Astrocyte (in vitro differentiated cells and primary cell): ENCODE results near the gene RNF39. TPM values are rescaled to one million over a fixed set of nuclear protein-coding genes. Genes with fewer than 3 reads are reported as not detected.

Source experiments
- DNase-seq: peaks from one replicate; pipeline ENCODE4 v3.0.0-alpha.2; 2010; ENCODE audit warnings: low read depth
- FAIRE-seq: peaks from 2 replicates; lab custom pipeline; 2011; peaks lifted over from hg19 to GRCh38; lab: Jason Lieb, UNC
- H2AFZ ChIP-seq: 2 replicates; pipeline ENCODE4 v1.6.0; 2012; ENCODE audit warnings: low read depth, low read length, inconsistent platforms
- H3K27ac ChIP-seq: 2 replicates; pipeline ENCODE4 v1.5.1; 2011; ENCODE audit warnings: low read depth, low read length, inconsistent platforms
- H3K27me3 ChIP-seq: 2 replicates; pipeline ENCODE4 v1.6.0; 2011; ENCODE audit warnings: low read length, inconsistent platforms; ENCODE audit not compliant: insufficient read depth
- H3K36me3 ChIP-seq: 2 replicates; pipeline ENCODE4 v1.5.1; 2011; ENCODE audit warnings: low read length, inconsistent platforms; ENCODE audit not compliant: insufficient read depth
- H3K4me1 ChIP-seq: 2 replicates; pipeline ENCODE4 v1.5.1; 2011; ENCODE audit warnings: low read length, inconsistent platforms; ENCODE audit not compliant: insufficient read depth
- H3K4me2 ChIP-seq: 2 replicates; pipeline ENCODE4 v1.6.0; 2012; ENCODE audit warnings: low read length, inconsistent platforms
- H3K4me3 ChIP-seq: 2 replicates; pipeline ENCODE4 v1.5.1; 2011; ENCODE audit warnings: low read depth, mild to moderate bottlenecking, low read length, inconsistent platforms; ENCODE audit not compliant: insufficient read depth
- H3K79me2 ChIP-seq: 2 replicates; pipeline ENCODE4 v1.6.0; 2012; ENCODE audit warnings: mild to moderate bottlenecking, low read length, inconsistent platforms; ENCODE audit not compliant: insufficient read depth
- H3K9ac ChIP-seq: 2 replicates; pipeline ENCODE4 v1.6.0; 2012; ENCODE audit warnings: mild to moderate bottlenecking, low read length, inconsistent platforms
- H3K9me3 ChIP-seq: 2 replicates; pipeline ENCODE4 v1.5.1; 2012; ENCODE audit warnings: low read depth, mild to moderate bottlenecking, low read length, inconsistent platforms; ENCODE audit not compliant: insufficient read depth
- H4K20me1 ChIP-seq: 2 replicates; pipeline ENCODE4 v1.6.0; 2012; ENCODE audit warnings: low read length, inconsistent platforms; ENCODE audit not compliant: insufficient read depth
- H3K27ac Mint-ChIP-seq: one replicate; pipeline ENCODE4 v1.8.0; 2021; ENCODE audit warnings: mild to moderate bottlenecking, mixed read lengths; ENCODE audit not compliant: unreplicated experiment
- H3K27me3 Mint-ChIP-seq: one replicate; pipeline ENCODE4 v1.8.0; 2021; ENCODE audit warnings: low read depth, mixed read lengths; ENCODE audit not compliant: unreplicated experiment
- H3K36me3 Mint-ChIP-seq: one replicate; pipeline ENCODE4 v1.8.0; 2021; ENCODE audit warnings: low read depth, mixed read lengths; ENCODE audit not compliant: unreplicated experiment
- H3K4me1 Mint-ChIP-seq: one replicate; pipeline ENCODE4 v1.8.0; 2021; ENCODE audit warnings: low read depth, mixed read lengths; ENCODE audit not compliant: unreplicated experiment
- H3K4me3 Mint-ChIP-seq: one replicate; pipeline ENCODE4 v1.8.0; 2021; ENCODE audit warnings: mild to moderate bottlenecking, moderate library complexity, mixed read lengths; ENCODE audit not compliant: unreplicated experiment
- H3K9me3 Mint-ChIP-seq: one replicate; pipeline ENCODE4 v1.8.0; 2021; ENCODE audit warnings: mild to moderate bottlenecking, mixed read lengths; ENCODE audit not compliant: unreplicated experiment
- EZH2 ChIP-seq: IDR thresholded peaks from 2 replicates; pipeline ENCODE4 v1.6.1; 2012; ENCODE audit warnings: mild to moderate bottlenecking, low read length, inconsistent platforms; ENCODE audit not compliant: insufficient read depth
- total RNA-seq: library from RNA; stranded (reverse); gene quantifications from 2 replicates; pipeline ENCODE4 v1.2.1, GENCODE V29; 2021
- TF ChIP-seq, protein P1 (sequence below): IDR thresholded peaks from 2 replicates; pipeline ENCODE4 v1.5.1; 2011; ENCODE audit warnings: low read depth, mild to moderate bottlenecking, inconsistent platforms, low read length, moderate library complexity; ENCODE audit not compliant: insufficient read depth

The RNF39 gene
- total RNA-seq, 1 donor from 2014 or later, result not detected

DNA sequence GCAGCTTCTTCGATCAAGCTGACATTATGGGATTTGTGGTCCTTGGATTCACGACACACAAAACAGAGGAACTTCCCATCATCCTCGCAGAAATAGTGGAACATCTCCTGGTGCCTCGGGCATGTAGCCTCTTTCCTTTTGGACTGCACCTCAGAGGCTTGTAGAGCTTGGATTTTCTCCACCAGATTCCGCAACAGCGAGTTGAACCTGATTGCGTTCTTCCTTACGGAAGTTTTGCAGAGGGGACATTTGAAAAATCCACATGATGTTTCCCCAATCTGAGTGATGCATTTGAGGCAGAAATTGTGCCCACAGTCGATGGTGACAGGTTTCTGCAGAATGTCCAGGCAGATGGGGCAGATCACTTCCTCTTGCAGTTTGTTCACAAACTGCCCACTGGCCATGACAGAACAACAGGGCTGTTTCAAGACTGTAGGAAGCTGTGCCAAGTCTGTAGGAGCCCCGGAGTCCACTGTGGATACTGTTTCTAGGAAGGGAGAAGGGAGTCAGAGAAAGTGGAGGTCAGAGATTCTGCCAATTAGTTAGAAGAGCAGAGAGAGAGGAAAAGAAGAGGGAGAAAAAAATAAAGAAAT lies 36.9 kb upstream of the RNF39 start:
- Mint-ChIP-seq H3K4me1 (no peaks in the 10 kb centered on the region), H3K27ac (no peak overlapping the region), H3K27me3 (peaks cover 63% of the 10 kb centered on the region), H3K4me3 (no peak overlapping the region), H3K36me3 (peaks cover 2% of the 10 kb centered on the region), H3K9me3 (no peaks in the 10 kb centered on the region)
- H3K36me3 ChIP-seq, result no peaks in the 10 kb centered on the region
- no peaks in the 10 kb centered on the region for H3K79me2 ChIP-seq
- FAIRE-seq, result no peak
- H4K20me1 ChIP-seq, result no peaks in the 10 kb centered on the region
- H3K4me1 ChIP-seq, result no peaks in the 10 kb centered on the region
- no peaks in the 10 kb centered on the region for H3K9me3 ChIP-seq
- H3K27ac ChIP-seq, result no peak overlapping the region
- no peak overlapping the region for H3K4me3 ChIP-seq
- H2AFZ ChIP-seq, result no peak overlapping the region
- TF ChIP-seq, protein P1, sequence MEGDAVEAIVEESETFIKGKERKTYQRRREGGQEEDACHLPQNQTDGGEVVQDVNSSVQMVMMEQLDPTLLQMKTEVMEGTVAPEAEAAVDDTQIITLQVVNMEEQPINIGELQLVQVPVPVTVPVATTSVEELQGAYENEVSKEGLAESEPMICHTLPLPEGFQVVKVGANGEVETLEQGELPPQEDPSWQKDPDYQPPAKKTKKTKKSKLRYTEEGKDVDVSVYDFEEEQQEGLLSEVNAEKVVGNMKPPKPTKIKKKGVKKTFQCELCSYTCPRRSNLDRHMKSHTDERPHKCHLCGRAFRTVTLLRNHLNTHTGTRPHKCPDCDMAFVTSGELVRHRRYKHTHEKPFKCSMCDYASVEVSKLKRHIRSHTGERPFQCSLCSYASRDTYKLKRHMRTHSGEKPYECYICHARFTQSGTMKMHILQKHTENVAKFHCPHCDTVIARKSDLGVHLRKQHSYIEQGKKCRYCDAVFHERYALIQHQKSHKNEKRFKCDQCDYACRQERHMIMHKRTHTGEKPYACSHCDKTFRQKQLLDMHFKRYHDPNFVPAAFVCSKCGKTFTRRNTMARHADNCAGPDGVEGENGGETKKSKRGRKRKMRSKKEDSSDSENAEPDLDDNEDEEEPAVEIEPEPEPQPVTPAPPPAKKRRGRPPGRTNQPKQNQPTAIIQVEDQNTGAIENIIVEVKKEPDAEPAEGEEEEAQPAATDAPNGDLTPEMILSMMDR, result no peak
- TF ChIP-seq EZH2, result no peak
- no peak overlapping the region for H3K9ac ChIP-seq
- H3K27me3 ChIP-seq, result peaks cover 38% of the 10 kb centered on the region
- no peak for DNase-seq
- H3K4me2 ChIP-seq, result no peak overlapping the region

DNA sequence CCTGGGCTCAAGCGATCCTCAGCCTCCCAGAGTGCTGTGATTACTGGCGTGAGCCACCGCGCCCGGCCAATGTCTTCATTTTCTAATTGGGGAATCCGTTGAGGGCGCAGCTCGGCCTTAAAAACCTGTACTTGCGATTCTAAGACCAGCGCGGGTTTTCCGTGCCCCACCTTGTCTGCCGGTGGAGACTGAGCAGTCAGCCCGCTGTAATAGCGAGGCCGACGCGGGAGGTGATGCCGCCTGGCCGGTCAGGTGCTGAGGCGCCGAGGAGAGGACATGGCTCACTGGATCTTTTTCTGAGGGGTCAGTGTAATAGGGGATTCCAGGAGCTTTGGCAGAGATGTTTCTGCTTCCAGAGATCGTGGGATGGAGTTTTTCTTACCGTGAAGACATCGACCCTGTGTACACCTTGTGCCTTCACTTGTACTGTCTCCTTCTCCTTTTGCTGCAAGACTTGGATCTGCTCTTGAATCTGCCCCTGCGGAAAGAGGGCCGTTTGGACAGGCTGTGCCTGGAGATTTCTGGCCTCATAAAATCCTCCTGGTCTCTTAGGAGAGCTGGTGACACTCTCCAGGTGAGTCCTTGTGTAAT lies 35.8 kb upstream of the RNF39 start:
- no peak overlapping the region for H2AFZ ChIP-seq
- H3K9ac ChIP-seq, result no peak overlapping the region
- DNase-seq (no peak), FAIRE-seq (no peak)
- no peak overlapping the region for H3K4me2 ChIP-seq
- no peaks in the 10 kb centered on the region for H3K9me3 ChIP-seq
- no peaks in the 10 kb centered on the region for H3K4me1 ChIP-seq
- peaks cover 2% of the 10 kb centered on the region for H3K36me3 Mint-ChIP-seq
- TF ChIP-seq EZH2, result peak; percentile 14
- TF ChIP-seq, protein P1, result no peak
- H3K79me2 ChIP-seq, result no peaks in the 10 kb centered on the region
- H3K4me3 ChIP-seq, result no peak overlapping the region
- peaks cover 38% of the 10 kb centered on the region for H3K27me3 ChIP-seq
- no peak overlapping the region for H3K27ac ChIP-seq
- no peaks in the 10 kb centered on the region for H3K4me1 Mint-ChIP-seq
- H3K9me3 Mint-ChIP-seq, result no peaks in the 10 kb centered on the region
- H3K36me3 ChIP-seq, result no peaks in the 10 kb centered on the region
- H3K27me3 Mint-ChIP-seq, result peaks cover 67% of the 10 kb centered on the region
- no peak overlapping the region for H3K4me3 Mint-ChIP-seq
- H3K27ac Mint-ChIP-seq, result no peak overlapping the region
- H4K20me1 ChIP-seq, result no peaks in the 10 kb centered on the region

DNA sequence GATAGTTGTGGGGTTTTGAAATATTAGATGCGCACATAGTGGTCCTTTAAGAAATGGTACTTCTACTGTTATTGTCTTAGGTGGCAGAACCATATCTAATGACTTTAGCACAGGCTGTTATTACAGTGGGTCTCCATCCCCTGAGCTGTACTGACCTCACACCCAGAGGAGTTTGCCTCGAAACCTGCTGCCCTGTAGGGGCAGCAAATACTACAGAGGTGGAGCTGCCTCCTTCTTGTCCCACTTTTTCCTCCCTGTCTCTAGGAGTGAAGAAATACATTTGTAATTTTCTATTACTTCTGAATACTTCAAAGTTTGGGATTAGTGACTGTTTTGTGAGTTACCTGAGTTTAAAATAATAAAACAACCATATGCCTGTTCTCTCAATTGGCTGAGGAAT lies 29.1 kb upstream of the RNF39 start:
- Histone ChIP-seq H3K27ac (no peak overlapping the region), H3K9me3 (no peaks in the 10 kb centered on the region), H3K4me3 (no peak overlapping the region), H3K79me2 (no peaks in the 10 kb centered on the region), H3K4me2 (no peak overlapping the region), H4K20me1 (no peaks in the 10 kb centered on the region), H3K27me3 (peaks cover 48% of the 10 kb centered on the region), H3K9ac (no peak overlapping the region), H3K4me1 (peaks cover 13% of the 10 kb centered on the region), H3K36me3 (no peaks in the 10 kb centered on the region), H2AFZ (no peak overlapping the region)
- peaks cover 57% of the 10 kb centered on the region for H3K27me3 Mint-ChIP-seq
- H3K9me3 Mint-ChIP-seq, result no peaks in the 10 kb centered on the region
- H3K4me3 Mint-ChIP-seq, result no peak overlapping the region
- no peak for DNase-seq
- TF ChIP-seq, protein P1, result no peak
- no peak for TF ChIP-seq EZH2
- no peak for FAIRE-seq
- peaks cover 7% of the 10 kb centered on the region for H3K4me1 Mint-ChIP-seq
- H3K27ac Mint-ChIP-seq, result no peak overlapping the region
- peaks cover 2% of the 10 kb centered on the region for H3K36me3 Mint-ChIP-seq
